Activated CD8-positive, alpha-beta memory T cell treated with anti-CD3 and anti-CD28 coated beads, Interleukin-2, amount 50 U/mL, for 24 hours (primary cell): ENCODE measurements around the gene KDM4B.

Experiments
- DNase-seq: peaks from one replicate; pipeline ENCODE4 v3.0.0-alpha.2; 2020; ENCODE audit errors: extremely low read depth

KDM4B gene

GRCh38 chr19:5103812-5104410, 135.0 kb downstream of the KDM4B start:
- no peak for DNase-seq

- DNase-seq, result no peak
Measured at GRCh38 chr19:5104871-5105351, 136.0 kb downstream of the KDM4B start.

- no peak for DNase-seq
Measured at GRCh38 chr19:5106191-5106726, 137.3 kb downstream of the KDM4B start.

- DNase-seq, result no peak
Measured at GRCh38 chr19:5106971-5107370, 138.1 kb downstream of the KDM4B start.

GRCh38 chr19:5107432-5108122, 138.7 kb downstream of the KDM4B start:
- no peak for DNase-seq

- no peak for DNase-seq
Measured at GRCh38 chr19:5108123-5108596, 139.2 kb downstream of the KDM4B start.

GRCh38 chr19:5108866-5109265, 140.0 kb downstream of the KDM4B start:
- no peak for DNase-seq

- no peak for DNase-seq
Measured at GRCh38 chr19:5109560-5109959, 140.6 kb downstream of the KDM4B start.

GRCh38 chr19:5110546-5110945, 141.6 kb downstream of the KDM4B start:
- no peak for DNase-seq

GRCh38 chr19:5111051-5111450, 142.1 kb downstream of the KDM4B start:
- no peak for DNase-seq

- DNase-seq, result no peak
Measured at GRCh38 chr19:5112175-5112574, 143.3 kb downstream of the KDM4B start.

GRCh38 chr19:5112681-5113575, 144.0 kb downstream of the KDM4B start:
- DNase-seq, result no peak

GRCh38 chr19:5113633-5114586, 145.0 kb downstream of the KDM4B start:
- no peak for DNase-seq

- DNase-seq, result no peak
Measured at GRCh38 chr19:5114727-5115126, 145.8 kb downstream of the KDM4B start.

- DNase-seq, result no peak
Measured at GRCh38 chr19:5115351-5115750, 146.4 kb downstream of the KDM4B start.

- DNase-seq, result no peak
Measured at GRCh38 chr19:5115771-5116202, 146.9 kb downstream of the KDM4B start.

- no peak for DNase-seq
Measured at GRCh38 chr19:5116292-5116691, 147.4 kb downstream of the KDM4B start.

GRCh38 chr19:5117421-5117820, 148.5 kb downstream of the KDM4B start:
- DNase-seq, result no peak

- DNase-seq, result no peak
Measured at GRCh38 chr19:5118026-5118425, 149.1 kb downstream of the KDM4B start.

GRCh38 chr19:5119297-5119998, 150.5 kb downstream of the KDM4B start:
- DNase-seq, result no peak
